Stimulated activated CD8-positive, alpha-beta memory T cell treated with anti-CD3 and anti-CD28 coated beads, Interleukin-4, amount 100 ng/mL, for 1 hour (primary cell): Measurements from ENCODE around the gene ELAC2.
"Not testable (repeated sequence)": the region's sequence is repeated elsewhere in the genome, so short reads cannot be mapped to it uniquely, and the experiment has no call there.

Source experiments
- DNase-seq, 2 donors: peaks; one replicate each; pipeline ENCODE4 v3.0.0-alpha.2; 2020; ENCODE audit warnings: low read depth in 2 of 2, low spot score in 1 of 2

Gene ELAC2

DNA sequence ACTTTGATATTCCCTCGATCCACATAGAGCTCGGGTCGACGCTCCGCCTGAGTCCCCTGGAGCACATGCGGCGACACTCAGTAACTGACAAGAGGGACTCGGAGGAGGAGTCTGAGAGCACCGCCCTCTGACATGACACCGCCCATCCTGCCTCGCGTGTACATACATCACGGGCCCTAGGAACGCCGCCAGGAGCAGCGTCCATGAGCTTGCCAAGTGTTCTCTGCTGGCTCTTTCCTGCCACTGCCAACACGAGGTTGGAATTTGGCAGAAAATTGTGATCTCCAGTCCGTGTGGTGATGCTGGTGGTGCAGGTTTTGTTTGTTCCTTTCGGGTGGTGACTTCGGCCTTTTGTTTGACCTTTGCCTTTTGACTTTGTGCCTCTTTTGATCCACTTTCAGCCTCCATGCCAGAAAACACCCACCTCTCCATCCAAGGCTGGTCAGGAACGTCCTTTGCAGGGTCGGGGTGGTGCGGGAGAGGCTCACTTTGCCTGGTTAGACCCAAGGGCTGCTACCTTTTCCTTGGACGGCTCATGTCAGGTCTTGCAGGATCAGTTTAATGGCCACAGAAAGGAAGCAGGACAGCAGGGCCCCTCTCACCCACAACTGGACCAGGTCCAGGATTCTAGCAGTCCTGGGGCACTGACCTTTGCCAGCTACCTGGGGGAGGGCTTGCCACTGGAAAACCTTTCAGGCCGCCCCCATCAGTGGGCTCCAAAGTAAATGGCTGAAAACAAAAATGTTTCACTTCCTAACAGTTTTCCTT lies 27.6 kb downstream of the ELAC2 start:
- no peak for DNase-seq

DNA sequence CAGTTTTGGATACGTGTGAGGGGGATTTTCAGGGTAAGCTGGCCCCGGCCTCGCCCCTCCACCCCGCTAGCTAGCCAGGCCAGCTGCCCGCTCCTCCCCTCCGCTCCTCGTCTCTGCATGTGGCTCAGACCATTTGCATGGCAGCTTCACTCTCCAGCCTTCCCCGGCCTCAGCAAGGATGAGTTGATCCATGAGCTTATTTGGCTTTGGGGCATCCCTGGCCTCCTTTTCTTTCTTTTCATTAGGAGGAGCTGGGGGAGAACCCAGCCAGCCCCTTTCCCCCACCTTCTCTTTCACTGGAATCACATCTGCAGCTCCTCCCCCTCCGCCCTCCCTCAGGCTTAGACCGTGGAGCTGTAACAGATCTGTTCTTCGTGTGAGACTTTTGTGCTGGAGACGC lies 30.7 kb downstream of the ELAC2 start:
- DNase-seq, result no peak

DNA sequence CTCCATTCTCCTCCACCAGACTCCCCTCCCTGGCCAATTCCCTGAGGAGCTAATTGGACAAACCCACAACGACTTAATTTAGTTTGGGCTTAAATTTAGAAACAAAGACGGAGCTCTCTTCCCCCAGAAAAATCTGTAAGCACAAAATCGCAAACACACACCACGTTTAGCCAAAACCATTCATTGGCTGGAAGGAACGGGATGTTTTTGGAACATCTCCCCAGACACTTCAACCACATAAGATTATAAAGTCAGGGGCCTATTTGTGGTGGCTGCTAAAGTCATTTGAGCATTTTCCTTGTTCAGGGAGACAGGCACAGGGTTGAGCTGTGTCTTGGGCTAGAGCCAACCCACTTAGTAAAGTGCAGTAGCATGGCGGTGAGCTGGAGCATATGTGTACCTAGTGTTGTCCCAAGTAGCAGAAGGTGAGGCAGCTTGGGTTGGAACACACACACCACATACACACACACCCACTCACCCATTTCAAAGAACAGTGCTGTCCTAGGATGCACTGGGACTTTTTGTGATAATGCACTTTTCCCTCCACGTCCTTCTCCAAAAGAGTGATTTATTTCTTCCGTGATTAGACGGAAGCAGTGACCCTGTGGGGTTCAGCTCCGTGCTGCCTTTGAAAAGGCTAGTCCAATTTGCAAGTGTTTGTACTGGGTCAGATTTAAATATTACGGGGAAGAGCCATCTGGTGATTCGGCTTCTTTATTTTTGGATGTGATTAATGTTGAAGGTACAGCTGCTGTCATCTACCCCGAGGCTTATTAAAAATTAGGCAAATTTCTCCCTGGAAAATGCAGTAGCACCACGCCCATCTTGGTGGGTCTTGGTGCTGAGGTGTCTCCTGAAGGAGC lies 32.2 kb downstream of the ELAC2 start:
- DNase-seq, result no peak

DNA sequence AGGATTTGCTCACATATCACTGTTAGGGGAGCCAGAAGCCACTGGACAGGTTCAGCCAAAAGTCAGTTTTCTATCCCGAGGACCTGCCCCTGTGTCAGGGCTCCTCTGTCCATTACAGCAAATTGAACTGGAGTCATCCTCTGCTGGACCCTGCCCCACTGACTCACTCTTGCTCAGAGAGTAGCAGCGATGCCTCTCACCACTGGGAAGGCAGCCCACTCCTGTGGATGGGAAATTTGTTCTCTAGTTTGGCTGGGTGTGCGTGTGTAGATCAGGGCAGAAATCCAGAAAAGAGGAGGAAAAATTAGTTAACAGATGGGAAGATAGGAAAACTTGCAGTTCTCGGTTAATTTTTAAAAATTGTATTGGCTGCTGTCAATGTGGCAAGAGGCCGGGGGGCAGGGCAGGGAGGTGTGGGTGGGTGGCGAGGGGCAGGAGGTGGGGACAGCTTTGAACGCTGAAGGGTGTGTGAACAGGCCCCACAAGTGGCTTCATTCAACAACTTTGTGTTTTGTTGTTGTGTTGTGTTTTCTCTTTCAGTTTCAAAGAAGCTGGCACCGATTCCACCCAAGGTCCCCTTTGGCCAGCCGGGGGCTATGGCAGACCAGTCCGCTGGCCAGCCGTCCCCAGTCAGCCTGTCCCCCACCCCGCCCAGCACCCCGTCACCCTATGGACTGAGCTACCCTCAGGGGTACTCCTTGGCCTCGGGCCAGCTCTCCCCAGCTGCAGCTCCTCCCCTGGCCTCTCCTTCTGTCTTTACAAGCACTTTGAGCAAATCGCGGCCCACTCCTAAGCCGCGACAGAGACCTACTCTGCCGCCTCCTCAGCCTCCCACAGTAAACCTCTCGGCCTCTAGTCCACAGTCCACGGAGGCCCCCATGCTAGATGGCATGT lies 33.6 kb downstream of the ELAC2 start:
- DNase-seq, result no peak

DNA sequence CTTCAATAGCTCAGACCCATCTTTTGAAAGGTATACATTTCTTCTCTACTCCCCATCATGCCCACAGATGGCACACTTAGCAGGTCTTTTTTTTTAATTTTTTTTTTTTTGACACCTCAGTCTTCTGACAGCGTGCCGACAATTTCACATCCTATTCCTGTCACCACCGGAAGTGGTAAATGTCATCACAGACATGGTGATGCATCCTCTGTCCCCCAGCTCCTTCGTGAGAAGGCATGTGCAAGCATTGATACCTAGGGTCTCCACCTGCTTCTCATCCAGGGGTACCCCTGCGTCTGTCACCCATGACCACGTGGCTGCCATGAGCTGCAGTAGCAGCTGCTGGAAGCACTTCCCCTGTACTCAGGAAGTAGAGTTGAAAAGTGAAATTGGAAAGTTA lies 35.6 kb downstream of the ELAC2 start:
- DNase-seq, result no peak

DNA sequence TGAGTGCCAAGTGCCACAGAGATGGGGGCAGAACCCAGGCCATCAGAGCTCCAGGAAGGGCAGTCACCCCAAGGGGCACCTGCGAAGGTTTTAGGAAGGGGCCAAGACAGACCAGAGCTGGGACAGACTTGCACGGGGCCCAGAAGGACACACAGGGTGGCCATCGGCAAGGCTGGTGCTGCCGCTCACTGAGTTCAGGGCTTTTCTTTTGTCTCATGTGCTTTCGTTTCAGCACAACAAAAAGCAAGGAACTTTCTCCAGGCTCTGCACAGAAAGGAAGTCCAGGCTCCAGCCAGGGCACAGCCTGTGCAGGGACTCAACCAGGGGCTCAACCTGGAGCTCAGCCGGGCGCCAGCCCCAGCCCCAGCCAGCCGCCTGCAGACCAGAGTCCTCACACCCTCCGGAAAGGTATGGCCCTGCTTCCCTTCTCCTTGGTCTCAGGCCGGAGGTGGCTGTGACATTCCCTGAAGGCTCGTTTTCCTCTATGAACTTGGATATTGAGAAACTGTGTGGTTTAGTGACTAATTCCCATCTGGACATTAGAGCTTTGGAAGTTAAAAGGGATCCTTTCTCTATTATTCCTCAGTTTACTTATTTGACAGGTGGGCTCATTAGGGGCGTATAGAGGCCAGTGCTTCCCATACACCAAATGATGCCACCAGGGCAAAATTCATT lies 37.9 kb downstream of the ELAC2 start:
- no peak for DNase-seq

DNA sequence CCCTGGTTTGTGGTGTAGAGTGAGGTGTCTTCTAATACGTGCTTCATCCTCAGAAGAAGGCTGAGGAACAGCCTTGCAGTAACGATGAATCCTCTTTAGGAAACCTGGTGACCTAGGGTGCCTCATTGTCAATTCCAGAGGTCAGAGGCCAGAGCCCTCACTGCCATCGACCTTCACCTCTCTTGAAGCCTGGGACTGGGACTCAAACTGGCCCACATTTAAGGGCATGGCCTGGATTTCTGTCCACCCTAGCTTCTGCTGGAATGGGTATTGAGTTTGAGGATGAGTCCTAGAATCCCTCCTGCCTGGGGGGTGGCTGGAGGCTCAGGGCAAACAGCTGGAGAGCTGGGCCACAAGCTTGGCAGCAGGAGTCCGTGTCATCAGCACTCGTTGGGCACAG lies 38.6 kb downstream of the ELAC2 start:
- DNase-seq, result no peak

DNA sequence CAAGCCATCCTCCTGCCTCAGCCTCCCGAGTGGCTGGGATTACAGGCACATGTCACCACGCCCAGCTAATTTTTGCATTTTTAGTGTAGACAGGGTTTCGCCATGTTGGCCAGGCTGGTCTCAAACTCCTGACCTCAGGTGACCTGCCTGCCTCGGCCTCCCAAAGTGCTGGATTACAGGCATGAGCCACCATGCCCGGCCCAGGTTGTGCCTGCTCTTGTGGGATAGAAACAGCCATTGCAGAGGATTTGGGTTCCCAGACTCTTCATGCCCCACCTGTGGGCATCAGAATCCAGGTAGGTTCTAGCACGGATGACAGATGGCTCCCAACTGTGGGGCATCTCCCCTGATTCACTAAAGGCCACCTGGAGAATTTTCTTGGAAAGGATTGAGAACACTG lies 39.0 kb downstream of the ELAC2 start:
- DNase-seq, result not testable (repeated sequence)

DNA sequence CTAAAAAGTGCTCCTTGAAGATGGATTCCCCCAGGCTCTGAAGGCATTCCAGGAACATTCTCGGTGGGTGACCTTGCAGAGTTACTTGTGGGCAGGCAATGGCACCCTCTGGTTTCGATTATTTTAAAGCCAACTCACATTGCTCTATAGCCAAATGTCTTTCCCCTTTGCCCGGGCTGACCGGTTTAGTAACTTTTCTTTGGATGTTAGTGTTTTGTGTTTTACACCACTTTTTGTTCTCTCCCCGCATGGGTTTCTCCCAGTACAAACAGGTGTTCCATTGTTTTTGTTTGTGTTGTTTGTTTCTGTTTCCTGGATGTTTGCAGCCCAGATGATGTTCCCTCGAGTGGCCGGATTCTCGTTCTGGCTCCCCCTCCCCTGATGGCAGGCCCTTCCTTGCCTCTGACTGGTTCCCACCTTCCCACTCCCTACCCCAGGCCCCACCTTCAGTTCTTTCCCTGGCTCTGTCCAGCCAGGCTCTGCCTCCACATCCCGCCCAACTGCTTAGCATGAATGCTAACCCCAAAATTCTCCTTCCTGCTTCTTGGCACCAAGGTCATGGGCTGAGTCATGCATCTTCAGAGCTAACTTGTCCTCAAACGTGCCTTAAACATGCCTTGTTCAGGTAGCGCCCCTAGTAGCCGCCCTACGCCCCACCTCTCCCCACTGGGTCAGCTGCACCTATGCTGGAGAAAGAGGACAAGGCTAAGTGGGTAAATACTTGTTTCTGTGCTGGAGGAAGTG lies 40.6 kb downstream of the ELAC2 start:
- no peak for DNase-seq

DNA sequence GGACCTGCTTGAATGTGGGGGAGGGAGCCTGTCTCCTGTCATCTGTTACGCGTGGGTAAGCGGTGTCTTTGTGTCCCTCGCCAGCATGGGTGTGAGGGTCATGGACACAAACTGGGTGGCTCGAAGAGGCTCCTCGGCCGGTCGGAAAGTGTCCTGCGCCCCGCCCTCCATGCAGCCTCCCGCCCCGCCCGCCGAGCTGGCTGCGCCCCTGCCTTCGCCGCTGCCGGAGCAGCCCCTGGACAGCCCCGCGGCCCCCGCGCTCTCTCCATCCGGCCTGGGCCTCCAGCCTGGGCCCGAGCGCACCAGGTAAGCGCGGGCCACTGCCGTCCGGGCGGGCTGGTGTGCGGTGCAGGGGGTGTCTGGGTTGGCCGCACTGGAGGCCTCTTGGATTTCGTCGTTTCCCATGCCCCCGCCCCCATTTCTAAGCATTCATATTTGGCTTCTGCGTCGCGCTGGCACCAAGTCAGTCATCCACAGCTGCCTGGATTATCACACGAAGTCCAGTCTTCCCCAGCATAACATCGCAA lies 43.8 kb downstream of the ELAC2 start:
- DNase-seq, result no peak

DNA sequence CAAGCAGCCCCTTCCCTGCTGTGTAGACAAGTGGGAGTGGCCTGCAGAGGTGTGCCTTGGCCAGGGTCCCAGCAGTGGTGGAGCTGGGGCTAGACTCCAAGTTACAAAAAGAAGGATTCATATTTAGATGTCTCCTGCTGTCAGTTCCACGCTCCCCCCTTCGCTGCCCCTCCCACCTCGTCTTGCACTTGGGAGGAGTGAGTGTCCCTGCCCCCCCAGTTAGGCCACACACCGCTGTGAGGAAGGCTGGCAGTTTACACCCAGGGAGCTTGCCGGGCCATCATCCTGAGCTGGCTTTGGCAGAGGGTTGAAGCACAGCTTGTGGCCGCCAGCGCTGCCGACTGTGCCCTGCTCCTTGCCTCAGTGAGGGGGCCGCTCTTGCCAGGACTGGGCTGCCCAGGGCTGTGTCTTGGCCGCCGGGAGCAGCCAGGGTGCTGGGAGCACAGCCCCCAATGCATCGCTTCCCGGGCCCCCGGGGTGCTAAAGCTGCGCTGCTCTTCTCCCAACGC lies 44.3 kb downstream of the ELAC2 start:
- DNase-seq, result no peak

DNA sequence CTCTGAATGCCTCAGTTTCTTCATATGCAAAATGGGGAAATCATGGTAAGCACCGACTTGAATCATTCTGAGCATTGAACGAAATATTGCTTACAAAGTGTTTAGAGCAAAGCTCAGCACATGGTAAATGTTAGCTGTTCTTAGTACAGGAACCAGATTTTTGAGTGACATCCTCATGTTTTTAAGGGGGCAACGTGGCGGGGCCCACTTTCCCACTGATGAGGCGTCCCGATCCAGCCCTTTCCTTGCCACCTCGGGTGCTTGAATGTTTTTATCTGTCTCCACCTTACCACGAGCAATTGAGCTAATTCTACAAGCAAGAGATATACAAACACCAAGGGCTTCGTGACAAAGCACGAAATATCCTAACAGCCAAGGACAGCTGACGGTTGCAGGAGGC lies 49.9 kb downstream of the ELAC2 start:
- no peak for DNase-seq

DNA sequence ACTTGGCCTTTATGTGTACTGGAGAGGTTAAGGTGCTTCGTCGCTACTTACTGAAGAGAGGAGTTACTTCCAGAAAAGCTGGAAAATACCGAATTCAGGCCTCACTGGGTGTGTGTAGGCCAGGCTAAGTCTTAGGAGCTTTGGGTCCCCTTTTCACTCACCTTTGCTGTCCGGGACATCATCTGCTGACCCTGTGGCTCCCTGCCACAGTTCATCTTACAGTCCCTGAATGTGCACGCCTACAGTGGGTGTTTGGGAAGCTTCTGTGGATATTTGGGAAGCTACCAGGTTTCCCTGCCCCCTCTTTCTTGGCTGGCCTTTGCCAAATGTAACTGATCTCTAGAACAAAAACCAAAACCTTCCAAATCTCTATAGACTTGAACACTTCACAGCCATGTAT lies 51.4 kb downstream of the ELAC2 start:
- DNase-seq, result no peak

DNA sequence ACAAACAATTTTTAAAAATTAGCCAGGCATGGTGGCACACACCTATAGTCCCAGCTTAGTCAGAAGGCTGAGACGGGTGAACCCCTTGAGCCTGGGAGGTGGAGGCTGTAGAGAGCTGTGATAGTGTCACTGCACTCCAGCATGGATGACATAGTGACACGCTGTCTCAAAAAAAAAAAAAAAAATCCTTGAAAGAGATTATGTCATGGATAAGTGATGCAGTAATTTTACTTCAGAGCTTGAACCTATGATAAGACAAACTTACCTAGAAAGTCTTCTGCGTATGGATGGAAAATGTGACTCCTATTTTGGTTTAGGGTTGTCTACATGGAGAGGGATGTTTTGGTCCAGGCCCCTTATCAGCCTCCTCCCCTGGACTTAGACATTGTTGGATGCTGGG lies 51.8 kb downstream of the ELAC2 start:
- no peak for DNase-seq

DNA sequence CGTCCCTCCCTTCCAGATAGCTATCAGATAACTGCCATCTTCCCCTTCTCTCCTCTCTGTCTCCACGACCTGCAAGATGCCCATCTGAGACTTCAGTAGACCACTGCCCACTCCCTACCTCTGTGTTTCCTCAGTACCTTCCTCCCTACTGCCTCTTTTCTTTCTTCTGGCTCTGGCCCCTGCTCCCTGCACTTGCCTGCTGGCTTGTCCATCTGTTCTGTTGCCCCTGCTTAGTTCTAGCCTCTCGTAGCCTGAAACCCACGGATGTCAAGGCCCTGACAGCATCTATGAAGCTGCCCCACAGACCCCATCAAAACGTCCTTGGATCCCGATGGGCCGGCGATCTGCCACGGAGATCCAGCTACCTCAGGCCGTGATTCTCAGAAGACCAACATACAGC lies 53.0 kb downstream of the ELAC2 start:
- no peak for DNase-seq

DNA sequence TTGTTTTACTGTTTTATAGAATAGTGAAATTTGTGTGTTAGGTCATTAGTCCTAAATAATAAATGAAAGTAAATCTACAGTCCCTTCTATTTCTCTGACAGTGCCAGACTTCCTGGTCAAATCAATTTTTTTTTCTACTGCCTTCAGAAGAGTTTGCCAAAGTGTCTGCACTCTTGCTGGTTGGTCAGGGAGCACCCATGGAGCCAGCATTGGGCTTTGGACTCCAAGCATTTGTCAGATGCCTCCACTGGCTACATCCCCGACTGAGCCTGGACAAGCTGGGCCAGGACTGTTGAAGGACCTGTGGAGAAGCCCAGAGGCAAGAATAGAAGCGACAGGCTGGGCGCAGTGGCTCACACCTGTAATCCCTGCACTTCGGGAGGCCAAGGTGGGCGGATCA lies 53.7 kb downstream of the ELAC2 start:
- no peak for DNase-seq

DNA sequence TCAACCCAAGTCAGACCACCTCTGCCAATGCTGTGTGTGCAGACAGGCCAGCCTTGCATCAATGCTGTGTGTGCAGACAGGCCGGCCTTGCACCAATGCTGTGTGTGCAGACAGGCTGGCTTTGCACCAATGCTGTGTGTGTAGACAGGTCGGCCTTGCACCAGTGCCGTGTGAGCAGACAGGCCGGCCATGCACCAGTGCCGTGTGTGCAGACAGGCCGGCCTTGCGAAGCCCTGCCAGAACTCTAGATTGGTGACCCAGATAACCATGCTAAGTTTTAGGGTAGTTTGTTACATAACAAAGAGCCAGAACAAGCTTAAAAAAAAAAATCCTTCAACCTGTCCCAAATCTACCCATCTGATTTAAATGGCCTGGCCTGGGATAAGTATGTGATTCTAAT lies 54.3 kb downstream of the ELAC2 start:
- no peak for DNase-seq

DNA sequence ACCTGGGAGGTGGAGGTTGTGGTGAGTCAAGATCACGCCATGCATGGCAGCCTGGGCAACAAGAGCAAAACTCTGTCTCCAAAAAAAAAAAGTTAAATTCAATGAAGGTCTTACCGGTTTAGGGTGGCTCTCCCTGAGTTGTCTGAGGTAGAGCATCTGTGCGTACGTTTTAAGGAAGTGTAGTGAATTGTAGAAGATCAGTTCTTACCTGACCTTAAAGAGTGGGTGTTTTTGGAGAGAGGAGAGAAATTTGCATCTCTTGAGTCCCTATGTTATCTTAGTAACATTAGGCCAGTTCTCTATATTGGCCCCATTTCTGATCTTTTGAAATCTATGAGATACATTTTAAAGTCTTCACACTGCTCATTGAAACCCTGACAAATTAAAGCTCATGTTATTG lies 56.2 kb downstream of the ELAC2 start:
- DNase-seq, result no peak

DNA sequence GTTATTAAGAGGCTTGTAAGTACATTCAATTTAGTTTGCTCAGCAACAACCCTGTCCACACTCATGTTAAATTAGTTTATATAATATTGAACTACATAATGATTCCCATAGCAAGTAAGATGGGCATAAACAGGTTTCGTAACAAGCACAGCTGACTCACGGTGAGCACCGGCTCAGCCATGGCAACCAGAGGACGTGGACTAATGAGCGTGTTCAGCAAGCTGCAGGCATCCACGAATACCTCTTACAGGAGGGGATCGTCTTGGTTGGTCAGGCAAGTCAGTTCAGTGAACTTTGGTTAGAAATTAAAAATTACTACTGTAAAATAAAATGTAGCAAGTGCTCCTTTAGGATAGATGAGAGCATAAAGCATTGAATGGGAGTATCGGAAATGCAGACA lies 58.4 kb downstream of the ELAC2 start:
- no peak for DNase-seq

DNA sequence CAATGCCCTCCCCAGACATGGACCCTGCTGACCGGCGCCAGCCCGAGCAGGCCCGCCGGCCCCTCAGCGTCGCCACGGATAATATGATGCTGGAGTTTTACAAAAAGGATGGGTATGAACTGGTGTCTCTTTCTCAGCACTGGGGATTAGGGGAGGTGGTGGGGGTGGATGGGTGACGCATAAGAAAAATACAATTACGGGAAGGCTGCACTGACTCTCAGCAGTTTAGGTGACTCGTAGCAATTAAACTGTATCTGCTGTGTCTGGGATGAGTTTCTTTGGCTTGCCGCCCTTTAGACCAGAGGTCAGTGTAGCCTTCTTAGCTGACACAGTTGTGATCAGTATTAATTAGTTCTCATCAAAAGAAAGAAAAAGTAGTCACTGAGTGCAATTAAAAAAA lies 59.0 kb downstream of the ELAC2 start:
- DNase-seq, result no peak
